HG02571 (cell line): ENCODE data around the gene NGDN.

Experiments used
- ATAC-seq: cut with Tn5 transposase; IDR thresholded peaks from one replicate; pipeline ENCODE4 v1.9.1; 2021; ENCODE audit warnings: mild to moderate bottlenecking, moderate library complexity; ENCODE audit not compliant: unreplicated experiment

Gene NGDN

DNA sequence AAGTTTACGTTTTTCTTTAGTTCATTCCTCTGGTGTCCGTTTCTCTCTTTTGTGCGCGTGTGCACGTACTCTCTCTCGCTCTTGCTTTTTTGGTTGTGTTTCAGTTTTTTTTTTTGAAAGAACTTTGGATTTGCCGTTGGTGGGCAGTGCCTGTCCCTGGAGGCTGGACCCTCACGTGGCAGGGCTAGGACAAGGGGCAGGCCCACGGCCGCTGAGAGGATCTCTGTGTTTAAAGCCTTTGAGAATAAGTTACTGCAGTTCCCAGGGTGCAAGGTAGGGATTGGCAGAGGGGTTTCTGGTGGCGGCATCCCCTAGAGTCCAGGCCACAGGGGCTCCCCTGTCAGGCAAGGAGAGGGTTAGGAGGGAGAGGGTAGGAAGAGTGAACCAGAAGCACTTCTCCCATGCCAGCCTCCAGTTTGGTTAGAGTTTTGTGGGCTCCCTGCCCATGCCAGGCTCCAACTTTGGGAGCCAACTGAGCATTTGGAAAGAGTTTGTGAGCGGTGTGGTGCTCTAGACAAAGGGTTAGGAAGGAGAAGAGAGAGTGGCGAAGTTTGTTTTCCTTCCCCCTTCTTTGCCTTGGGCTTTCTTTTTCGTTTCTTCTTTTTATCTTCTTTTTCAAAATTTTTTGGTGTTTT, 51.5 kb downstream of the NGDN start:
- no peak for ATAC-seq

DNA sequence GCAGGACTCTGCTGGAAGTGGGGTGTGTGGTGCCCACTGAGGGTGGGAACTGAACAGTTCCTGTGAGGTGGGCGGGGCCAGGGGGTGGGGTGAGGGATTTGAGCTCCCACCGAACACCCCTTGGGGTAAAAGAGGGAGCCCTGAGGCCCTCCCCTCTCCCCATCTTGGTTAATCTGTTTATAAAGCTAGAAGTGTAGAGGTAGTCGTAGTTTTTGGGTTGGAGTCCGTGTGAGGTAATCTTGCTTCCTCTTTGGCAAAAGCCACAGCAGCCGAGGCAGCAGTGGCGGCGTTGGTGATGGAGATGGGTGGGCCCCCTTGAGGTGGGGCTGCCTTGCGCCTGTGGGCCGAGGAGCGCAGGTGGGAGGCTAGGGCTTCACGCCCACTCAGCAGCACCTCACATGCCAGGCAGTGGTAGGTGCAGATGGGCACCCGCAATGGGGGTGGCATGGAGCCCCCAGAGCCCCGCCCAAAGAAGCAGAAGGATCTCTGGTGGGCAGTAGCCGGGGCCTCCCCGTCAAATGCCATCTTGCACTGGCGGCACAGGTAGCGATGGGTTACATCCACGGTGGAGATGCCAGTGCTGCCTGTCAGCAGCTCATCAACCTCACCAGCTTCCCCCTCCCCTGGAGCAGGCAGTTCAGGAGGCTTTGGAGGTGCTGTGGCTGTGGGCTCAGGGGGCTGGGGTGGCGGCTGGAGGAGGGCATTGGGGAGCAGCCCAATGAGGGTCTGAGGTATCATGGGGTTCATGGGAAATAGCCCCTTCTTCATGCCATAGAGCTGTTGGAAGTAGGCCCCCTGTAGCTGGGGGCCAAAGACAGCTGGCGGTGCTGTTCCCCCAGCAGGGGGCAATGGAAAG, 52.5 kb downstream of the NGDN start:
- no peak for ATAC-seq

DNA sequence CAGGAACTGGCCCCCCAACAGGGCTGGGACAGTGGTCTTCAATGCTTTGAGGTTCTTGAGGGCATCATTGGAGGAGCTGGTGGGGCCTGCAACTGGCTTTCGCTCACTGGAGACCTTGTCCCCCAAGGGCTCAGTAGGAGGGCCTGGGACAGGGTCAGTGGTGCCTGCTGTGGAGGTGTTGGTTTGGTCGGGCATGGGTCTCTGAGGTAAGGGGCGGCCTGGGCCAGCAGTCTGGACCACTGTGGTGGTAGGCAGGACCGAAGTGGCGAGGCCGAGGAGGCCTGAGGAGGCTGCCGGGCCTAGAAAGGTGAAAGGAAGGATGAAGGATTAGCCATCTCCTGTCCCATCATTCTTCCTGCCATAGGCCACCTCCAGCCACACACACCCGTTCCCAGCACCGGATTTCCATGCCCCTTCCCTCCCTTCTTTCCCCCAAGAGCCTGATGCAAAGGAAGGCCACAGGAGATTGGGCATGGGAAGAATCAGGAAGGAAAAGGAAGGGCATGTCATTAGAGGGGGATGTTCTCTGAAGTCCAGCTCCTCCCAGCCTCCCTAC, 53.2 kb downstream of the NGDN start:
- no peak for ATAC-seq

DNA sequence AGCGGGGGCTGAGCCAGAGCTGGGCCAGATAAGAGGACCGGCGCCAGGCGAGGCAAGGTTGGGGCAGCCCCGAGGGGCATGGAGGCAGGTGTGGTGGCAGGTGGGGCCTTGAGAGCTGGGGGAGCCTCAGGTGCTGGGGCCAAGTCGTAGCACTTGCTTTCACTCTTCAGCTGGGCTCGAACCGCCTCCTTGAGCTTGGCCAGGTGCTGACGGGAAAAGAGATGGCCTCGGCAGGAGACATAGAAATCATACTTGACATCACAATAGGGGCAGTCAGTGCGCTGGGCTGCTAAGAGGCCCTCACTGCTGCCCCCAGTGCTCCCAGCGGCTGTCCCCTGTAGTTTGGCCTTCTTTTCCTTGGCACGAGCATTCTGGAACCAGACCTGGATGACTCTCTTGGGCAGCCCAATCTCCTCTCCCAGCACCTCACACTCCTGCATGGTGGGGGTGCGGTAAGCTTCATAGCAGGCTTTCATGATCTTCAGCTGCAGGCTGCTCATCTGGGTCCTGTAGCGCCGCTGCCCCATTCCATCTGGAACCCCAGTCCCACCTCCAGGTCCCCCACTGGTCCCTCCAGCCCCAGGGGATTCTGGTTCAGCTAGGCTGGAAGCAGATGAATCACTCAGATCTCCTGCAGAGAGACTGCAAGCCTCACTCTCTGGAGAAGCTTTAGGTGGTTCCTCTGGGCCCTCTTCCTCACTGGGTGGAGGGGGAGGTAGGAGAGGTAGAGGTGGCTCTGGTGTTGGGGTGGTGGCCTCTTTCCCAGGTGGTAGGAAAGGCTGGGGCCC, 53.9 kb downstream of the NGDN start:
- ATAC-seq = no peak

DNA sequence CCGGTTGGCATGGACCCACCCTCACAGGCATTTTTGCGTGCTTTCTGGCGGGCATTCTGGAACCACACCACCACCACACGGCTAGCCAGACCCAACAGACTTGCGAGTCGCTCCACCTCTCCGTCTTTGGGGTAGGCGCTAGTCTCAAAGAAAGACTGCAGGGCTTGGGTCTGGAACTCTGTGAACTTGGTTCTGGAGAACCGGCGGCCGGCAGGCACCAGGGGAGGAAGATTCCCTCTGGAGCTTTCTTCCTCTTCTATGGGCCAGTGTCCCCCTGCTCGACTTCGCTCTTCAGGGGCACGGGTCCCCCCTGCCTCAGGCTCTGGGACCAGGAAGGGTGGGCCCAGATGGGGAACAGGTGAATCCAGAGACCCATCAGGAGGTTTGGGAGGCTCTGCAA, 55.5 kb downstream of the NGDN start:
- no peak for ATAC-seq

DNA sequence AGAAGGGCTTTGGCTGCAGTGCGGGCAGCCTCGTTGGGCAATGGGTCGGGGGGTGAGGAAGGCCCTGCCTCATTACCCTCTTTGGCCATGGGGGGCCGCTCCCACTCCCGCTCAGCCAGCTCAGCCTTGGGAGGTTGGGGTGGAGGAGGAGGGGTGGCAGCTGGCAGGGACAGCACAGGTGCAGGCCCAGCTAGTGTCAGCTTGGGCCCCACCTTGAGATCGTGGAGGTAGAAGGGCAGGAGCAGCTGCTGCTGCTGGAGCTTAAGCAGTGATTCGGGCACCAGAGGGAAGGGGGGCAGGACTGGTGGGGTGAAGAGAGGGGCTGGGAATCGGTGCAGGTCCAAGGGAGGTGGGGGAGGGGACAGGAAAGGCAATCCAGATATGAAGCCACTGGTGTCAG, 56.1 kb downstream of the NGDN start:
- no peak for ATAC-seq
